HUES48 (cell line): ENCODE data around the gene SGK1.

Source experiments
- H3K27ac ChIP-seq: one replicate; pipeline ENCODE4 v1.7.0; 2013; ENCODE audit warnings: low read depth, low read length, inconsistent platforms
- H3K27me3 ChIP-seq: 2 replicates; pipeline ENCODE4 v1.6.1; 2013; ENCODE audit warnings: mild to moderate bottlenecking, low read length; ENCODE audit not compliant: control insufficient read depth, insufficient read depth
- H3K36me3 ChIP-seq: 2 replicates; pipeline ENCODE4 v1.6.1; 2013; ENCODE audit warnings: low read length; ENCODE audit not compliant: control insufficient read depth, insufficient read depth
- H3K4me1 ChIP-seq: 2 replicates; pipeline ENCODE4 v1.6.1; 2013; ENCODE audit warnings: mild to moderate bottlenecking, low read length; ENCODE audit not compliant: control insufficient read depth, insufficient read depth
- H3K4me3 ChIP-seq: 2 replicates; pipeline ENCODE4 v1.5.1; 2013; ENCODE audit warnings: mild to moderate bottlenecking, low read depth, low read length
- H3K9ac ChIP-seq: 2 replicates; pipeline ENCODE4 v1.6.1; 2013; ENCODE audit warnings: mild to moderate bottlenecking, low read depth, low read length, moderate library complexity
- H3K9me3 ChIP-seq: 2 replicates; pipeline ENCODE4 v1.6.1; 2013; ENCODE audit warnings: low read length; ENCODE audit not compliant: control insufficient read depth, insufficient read depth

SGK1 gene

GRCh38 chr6:134347885-134348805 is 30.2 kb upstream of the SGK1 start:
- Histone ChIP-seq H3K4me3 (no peak overlapping the region), H3K27ac (no peak overlapping the region), H3K9me3 (no peaks in the 10 kb centered on the region), H3K9ac (no peak overlapping the region), H3K4me1 (peaks cover 13% of the 10 kb centered on the region), H3K36me3 (no peaks in the 10 kb centered on the region), H3K27me3 (no peaks in the 10 kb centered on the region)

- Histone ChIP-seq H3K9me3 (no peaks in the 10 kb centered on the region), H3K4me3 (no peak overlapping the region), H3K36me3 (no peaks in the 10 kb centered on the region), H3K4me1 (peaks cover 3% of the 10 kb centered on the region; the same call in 1 of the 2 replicates), H3K27me3 (no peaks in the 10 kb centered on the region), H3K9ac (no peak overlapping the region), H3K27ac (no peak overlapping the region)
These were observed 29.1 kb upstream of the SGK1 start for GRCh38 chr6:134346932-134347545.

- Histone ChIP-seq H3K36me3 (no peaks in the 10 kb centered on the region), H3K9ac (no peak overlapping the region), H3K4me1 (no peaks in the 10 kb centered on the region), H3K4me3 (no peak overlapping the region), H3K9me3 (no peaks in the 10 kb centered on the region), H3K27ac (no peak overlapping the region), H3K27me3 (no peaks in the 10 kb centered on the region)
These were observed 27.9 kb upstream of the SGK1 start for GRCh38 chr6:134345789-134346188.

GRCh38 chr6:134343066-134343465 is 25.2 kb upstream of the SGK1 start:
- H3K9ac ChIP-seq: no peak overlapping the region
- no peak overlapping the region for H3K27ac ChIP-seq

GRCh38 chr6:134341999-134342567 is 24.2 kb upstream of the SGK1 start:
- Histone ChIP-seq H3K4me1 (no peaks in the 10 kb centered on the region), H3K9me3 (no peaks in the 10 kb centered on the region), H3K9ac (no peak overlapping the region), H3K4me3 (no peak overlapping the region), H3K36me3 (no peaks in the 10 kb centered on the region), H3K27ac (no peak overlapping the region), H3K27me3 (no peaks in the 10 kb centered on the region)

More at GRCh38 chr6:134343066-134343465, 25.2 kb upstream of the SGK1 start:
- Histone ChIP-seq H3K36me3 (no peaks in the 10 kb centered on the region), H3K4me3 (no peak overlapping the region), H3K27me3 (no peaks in the 10 kb centered on the region), H3K4me1 (no peaks in the 10 kb centered on the region), H3K9me3 (no peaks in the 10 kb centered on the region)

- H3K9me3 ChIP-seq: no peaks in the 10 kb centered on the region
- no peak overlapping the region for H3K4me3 ChIP-seq
- H3K27me3 ChIP-seq: no peaks in the 10 kb centered on the region
- no peaks in the 10 kb centered on the region for H3K4me1 ChIP-seq
- H3K9ac ChIP-seq: no peak overlapping the region
- no peaks in the 10 kb centered on the region for H3K36me3 ChIP-seq
- no peak overlapping the region for H3K27ac ChIP-seq
These were observed 22.5 kb upstream of the SGK1 start for GRCh38 chr6:134340179-134340975.

- Histone ChIP-seq H3K4me1 (no peaks in the 10 kb centered on the region), H3K27ac (no peak overlapping the region)
These were observed 21.3 kb upstream of the SGK1 start for GRCh38 chr6:134339216-134339615.

GRCh38 chr6:134331256-134331655 is 13.3 kb upstream of the SGK1 start:
- Histone ChIP-seq H3K36me3 (no peaks in the 10 kb centered on the region), H3K27ac (no peak overlapping the region), H3K9ac (no peak overlapping the region)

More at GRCh38 chr6:134339216-134339615, 21.3 kb upstream of the SGK1 start:
- H3K9me3 ChIP-seq: no peaks in the 10 kb centered on the region
- no peak overlapping the region for H3K4me3 ChIP-seq
- H3K27me3 ChIP-seq: no peaks in the 10 kb centered on the region
- H3K9ac ChIP-seq: no peak overlapping the region
- H3K36me3 ChIP-seq: no peaks in the 10 kb centered on the region

GRCh38 chr6:134330555-134330954 is 12.6 kb upstream of the SGK1 start:
- H3K9me3 ChIP-seq: no peaks in the 10 kb centered on the region

More at GRCh38 chr6:134331256-134331655, 13.3 kb upstream of the SGK1 start:
- no peaks in the 10 kb centered on the region for H3K4me1 ChIP-seq
- no peak overlapping the region for H3K4me3 ChIP-seq
- H3K27me3 ChIP-seq: no peaks in the 10 kb centered on the region
- H3K9me3 ChIP-seq: no peaks in the 10 kb centered on the region

GRCh38 chr6:134328792-134329191 is 10.9 kb upstream of the SGK1 start:
- H3K9ac ChIP-seq: no peak overlapping the region
- no peak overlapping the region for H3K27ac ChIP-seq

More at GRCh38 chr6:134330555-134330954, 12.6 kb upstream of the SGK1 start:
- no peaks in the 10 kb centered on the region for H3K27me3 ChIP-seq
- H3K9ac ChIP-seq: no peak overlapping the region
- H3K27ac ChIP-seq: no peak overlapping the region
- H3K4me3 ChIP-seq: no peak overlapping the region
- H3K4me1 ChIP-seq: no peaks in the 10 kb centered on the region
- H3K36me3 ChIP-seq: no peaks in the 10 kb centered on the region

More at GRCh38 chr6:134328792-134329191, 10.9 kb upstream of the SGK1 start:
- H3K4me1 ChIP-seq: no peaks in the 10 kb centered on the region
- no peak overlapping the region for H3K4me3 ChIP-seq
- no peaks in the 10 kb centered on the region for H3K9me3 ChIP-seq
- no peaks in the 10 kb centered on the region for H3K27me3 ChIP-seq
- no peaks in the 10 kb centered on the region for H3K36me3 ChIP-seq
